Measurements from ENCODE around the gene DPY19L2.

DPY19L2 gene

GRCh38 chr12:63521706-63522105, 146.6 kb downstream of the DPY19L2 start:
- no peak for DNase-seq
